HK-2 (cell line): ENCODE measurements around the gene NEXN.

Experiments used
- DNase-seq: peaks from one replicate; pipeline ENCODE4 v3.0.0-alpha.2; 2018; ENCODE audit not compliant: unreplicated experiment

The NEXN gene

DNA sequence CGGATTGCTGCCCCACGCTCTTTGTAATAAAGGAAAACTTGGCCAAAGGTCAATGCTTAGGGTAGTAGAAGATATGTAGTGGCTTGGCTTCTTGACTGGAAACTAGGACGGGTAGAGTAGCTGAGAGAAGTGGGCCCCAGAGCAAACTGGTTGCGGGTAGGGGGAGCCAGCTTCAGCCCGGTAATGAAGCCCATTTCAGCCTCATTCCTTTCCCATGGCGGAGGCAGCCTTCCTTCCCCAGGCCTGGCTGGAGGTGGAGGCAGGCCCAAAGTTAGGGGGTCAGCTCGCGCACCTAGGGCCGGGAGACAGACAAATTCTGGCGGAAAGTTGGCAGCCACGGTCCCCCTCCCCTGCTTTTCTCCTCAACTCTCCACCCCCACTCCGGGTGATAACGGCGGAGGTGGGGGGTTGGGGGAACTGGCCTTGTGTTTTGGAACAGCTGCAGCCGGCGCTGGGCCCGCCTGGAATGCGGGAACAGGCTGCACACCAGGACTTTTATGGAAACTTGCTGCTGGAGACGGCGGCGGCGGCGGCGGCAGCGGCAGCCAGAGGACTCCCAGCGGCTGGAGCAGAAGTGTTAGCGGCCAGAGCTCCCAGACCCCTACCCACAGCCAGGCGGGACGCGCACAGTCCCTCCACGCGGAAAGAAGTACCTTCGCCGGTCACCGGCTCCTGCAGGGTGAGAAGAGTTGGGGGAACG lies at the start of gene NEXN:
TSS of gene NEXN (plus strand) at position 544 of the 700 bp plus-strand sequence. CDS start 27,483 bp downstream, outside the sequence.
- DNase-seq = peak; percentile 81

DNA sequence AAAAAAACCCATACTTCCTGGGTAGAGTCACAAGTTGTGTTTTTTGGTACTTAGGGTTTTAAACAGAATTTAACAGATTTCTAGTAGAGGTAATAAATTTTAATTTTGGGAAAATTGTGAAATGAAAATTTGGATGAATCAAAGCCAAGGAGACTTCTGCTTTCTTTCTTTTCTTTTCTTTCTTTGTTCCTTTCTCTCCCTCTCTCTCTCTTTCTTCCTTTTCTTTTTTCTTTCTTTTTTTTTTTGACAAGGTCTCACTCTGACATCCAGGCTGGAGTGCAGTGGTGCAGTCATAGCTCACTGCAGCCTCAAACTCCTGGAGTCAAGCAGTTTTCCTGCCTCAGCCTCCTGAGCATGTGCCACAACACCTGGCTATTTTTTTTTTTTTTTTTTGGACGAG lies 46.9 kb upstream of the NEXN start:
- DNase-seq = no peak

DNA sequence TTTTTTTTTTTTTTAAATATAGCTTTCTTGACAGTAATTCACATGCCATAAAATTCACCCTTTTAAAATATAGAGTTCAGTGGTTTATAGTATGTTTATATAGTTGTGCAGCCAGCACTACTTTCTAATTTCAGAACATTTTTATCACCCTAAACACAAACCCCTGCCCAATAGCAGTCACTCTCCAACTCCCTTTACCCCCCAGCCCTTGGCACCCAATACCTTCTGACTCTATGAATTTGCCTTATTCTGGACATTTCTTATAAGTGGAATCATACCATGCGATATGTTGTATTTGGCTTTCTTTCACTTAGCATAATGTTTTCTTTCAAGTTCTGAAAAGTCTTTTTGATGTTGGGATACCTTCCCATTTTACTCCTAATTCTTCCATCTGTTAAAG lies 42.5 kb upstream of the NEXN start:
- DNase-seq = no peak

- no peak for DNase-seq
These were observed 41.5 kb upstream of the NEXN start for GRCh38 chr1:77846966-77847365.

DNA sequence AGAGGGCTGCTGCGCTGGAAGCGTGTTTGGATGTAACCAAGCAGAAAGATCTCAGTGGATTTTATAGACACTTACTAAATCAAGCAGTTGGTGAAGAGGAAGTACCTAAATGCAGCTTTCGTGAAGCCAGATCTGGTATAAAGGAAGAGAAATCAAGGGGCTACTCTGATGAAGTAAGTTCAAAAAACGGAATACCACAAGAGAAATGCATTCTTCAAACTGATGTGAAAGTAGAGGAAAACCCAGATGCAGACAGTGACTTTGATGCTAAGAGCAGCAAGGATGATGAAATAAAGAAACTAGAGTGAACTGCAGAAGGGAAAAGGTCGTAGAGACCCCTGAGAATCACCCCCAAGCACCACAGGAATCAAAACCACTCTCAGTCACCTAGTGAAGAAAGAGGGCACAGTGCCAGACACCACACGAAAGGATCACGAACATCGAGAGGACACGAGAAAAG lies 40.8 kb upstream of the NEXN start:
- DNase-seq = no peak

GRCh38 chr1:77850082-77850481 lies 38.3 kb upstream of the NEXN start:
- no peak for DNase-seq

- DNase-seq = no peak
These were observed 30.9 kb upstream of the NEXN start for GRCh38 chr1:77857552-77857951.

- no peak for DNase-seq
These were observed 29.7 kb upstream of the NEXN start for GRCh38 chr1:77858725-77859124.

- DNase-seq = no peak
These were observed 29.2 kb upstream of the NEXN start for GRCh38 chr1:77859248-77859647.

DNA sequence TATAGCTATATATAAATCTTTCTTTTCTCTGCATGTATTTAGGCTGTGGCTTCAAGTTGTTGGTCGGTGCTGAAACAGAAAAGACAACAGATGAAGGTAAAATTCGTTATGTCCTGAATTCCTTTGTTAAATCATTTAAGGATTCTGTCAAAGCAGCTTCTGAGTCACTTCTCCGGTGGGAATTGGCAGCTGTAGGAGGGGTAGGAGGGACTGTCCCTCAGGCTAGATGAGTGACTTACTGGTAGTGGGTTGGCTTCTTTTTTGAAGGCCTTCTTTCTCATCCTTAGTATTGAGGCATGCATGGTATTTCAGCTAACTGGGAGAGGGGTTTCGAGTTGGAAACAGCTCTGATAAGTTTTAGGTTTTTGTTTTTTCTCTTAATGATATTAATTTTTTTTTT lies 22.1 kb upstream of the NEXN start:
- DNase-seq = peak; percentile 25

DNA sequence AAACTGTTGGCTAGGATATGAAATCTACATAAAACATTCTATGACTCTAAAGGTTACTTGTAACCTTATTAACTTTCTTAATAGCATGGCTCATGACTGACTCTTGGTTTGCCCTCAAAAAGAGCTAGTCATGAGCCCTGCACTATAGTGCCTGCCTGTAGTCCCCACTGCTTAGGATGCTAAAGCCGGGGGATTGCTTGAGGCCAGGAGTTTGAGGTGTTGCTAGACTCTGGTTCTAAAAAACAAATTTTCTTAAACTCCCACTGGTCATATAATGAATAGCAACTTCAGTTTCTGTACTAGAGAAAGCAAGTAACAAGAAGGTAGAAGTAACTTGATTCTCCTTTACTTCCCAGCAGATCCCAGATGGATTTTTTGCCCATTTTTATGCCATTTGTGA lies 15.8 kb upstream of the NEXN start:
- DNase-seq = no peak

DNA sequence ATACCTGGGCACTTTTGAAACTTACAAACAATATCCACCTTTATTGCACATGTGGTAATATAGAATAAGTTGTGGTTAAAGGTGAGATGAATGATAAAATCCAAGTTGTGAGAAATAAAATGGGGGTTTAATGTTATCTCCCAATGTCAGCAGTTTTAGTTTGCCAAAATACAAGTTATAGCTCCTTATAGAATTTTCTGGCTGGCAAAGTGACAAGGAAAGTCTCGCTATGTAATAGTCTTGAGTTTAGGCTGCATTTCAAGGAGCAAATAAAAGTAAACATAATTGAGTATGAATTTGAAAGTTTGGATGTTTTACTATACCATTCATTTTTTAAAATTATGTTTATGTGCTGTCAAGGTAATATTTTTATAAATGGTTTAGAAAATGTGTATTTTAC lies 15.0 kb upstream of the NEXN start:
- DNase-seq = no peak

DNA sequence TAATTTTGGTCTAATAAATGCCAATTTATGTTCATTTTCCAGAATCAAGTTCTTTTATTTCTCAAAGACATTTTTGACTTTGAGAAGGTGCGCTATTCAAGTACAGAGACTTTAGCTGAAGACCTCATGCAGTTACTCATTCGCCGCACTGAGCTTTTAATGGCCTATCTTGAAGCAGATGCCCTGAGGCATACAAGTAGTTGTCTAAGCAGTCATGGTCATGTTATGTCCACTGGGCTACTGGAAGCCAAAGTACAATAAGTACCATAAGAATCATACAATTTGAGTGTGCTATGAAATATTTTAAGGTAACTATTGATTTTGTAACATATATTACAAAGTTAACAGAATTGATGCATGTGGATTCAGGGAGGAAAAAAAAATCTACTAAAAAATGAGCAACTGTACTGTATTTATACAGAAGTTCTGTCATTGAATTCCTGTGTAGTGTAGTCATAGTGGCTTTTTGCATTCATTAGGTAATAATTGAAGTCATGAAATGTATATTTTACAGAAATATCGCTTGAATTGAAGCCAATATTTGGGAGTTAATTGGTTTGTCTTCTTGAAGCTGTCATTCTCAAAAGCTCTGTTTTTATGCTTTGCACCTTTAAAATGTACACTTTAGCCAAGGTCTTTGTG lies 13.5 kb upstream of the NEXN start:
- DNase-seq = no peak

GRCh38 chr1:77876884-77877283 lies 11.5 kb upstream of the NEXN start:
- no peak for DNase-seq

DNA sequence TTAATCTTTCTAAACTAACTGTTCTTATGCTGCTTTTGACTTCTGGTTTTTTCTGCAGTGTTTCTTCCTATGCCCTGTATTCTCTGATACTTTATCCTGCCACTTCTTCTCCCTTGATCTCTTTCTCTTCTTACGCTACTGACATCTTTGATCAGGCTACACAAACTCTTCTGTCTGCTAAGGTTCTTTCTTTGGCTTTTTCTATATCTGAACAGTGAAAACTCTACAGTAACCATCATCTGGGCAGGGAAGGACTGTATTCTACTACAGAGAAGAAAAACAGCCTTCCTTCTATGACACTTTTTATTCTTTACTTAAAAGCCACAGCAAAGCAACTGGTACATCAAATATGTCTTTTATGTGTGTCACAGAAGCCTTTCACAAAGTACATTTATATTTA lies 7.4 kb upstream of the NEXN start:
- DNase-seq = no peak

- no peak for DNase-seq
These were observed 6.0 kb upstream of the NEXN start for GRCh38 chr1:77882411-77882810.

GRCh38 chr1:77888781-77889642 lies 588 bp downstream of the NEXN start:
- DNase-seq = peak; percentile 61

- DNase-seq = peak; percentile 13
These were observed 1.2 kb downstream of the NEXN start for GRCh38 chr1:77889671-77890070.

DNA sequence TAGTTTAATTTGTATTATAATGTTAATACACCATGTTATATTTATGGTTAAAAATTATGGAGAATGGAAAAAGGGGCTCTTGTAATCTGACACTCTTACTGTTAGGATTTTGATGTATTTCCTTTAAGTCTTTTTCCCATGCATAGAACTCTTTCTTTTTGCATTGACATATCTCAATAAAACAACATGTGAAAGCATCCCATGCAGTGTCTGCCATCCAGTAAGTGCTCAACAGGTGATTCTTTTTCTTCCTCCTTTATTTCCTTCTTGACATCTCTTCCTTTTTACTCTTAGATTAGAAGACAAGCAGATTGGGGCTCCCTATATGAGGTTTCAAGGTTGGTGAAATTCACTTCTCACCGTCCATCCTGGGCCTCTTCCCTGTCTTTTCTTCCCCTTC lies 2.8 kb downstream of the NEXN start:
- no peak for DNase-seq

DNA sequence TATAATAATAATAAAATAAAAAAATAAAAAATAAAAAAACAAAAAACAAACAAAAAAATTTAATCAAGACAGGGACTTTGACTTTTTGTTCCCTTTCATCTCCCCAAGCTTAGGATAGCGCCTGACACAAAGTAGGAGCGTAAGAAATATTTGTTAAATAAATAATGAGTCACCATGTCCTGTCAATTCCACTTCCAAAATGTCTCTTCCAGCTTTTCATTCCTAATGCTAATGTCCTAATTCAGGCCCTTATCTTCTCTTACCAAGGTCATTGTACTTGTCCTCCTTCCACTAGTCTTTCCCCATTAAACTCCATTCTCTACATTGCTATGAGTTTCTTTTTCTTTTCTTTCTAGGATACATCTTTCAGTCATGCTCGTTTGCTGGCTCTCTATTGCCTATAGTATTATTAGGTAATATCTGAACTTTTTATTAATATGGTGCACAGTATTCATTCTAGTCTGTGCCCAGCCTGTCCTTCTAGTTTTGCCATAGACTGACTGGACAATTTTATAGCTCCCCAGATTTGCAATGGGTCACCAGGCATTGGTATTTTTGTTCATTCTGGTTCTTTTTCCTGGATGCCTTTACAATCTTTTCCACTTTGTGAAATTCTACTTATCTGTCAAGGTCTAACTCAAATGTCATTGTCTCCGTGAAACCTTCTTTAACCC lies 11.4 kb downstream of the NEXN start:
- DNase-seq = no peak

- DNase-seq = no peak
These were observed 12.4 kb downstream of the NEXN start for GRCh38 chr1:77900687-77901293.

GRCh38 chr1:77905603-77906002 lies 17.2 kb downstream of the NEXN start:
- no peak for DNase-seq
